ENCODE measurements around the gene CEP131.

The CEP131 gene

GRCh38 chr17:81187586-81188490 lies 34.9 kb downstream of the CEP131 start:
- peaks cover 8% of the 10 kb centered on the region for H3K36me3 ChIP-seq (ENCODE audit: control insufficient read depth, insufficient read depth, low read length)
- DNase-seq (ENCODE audit: extremely low read depth, insufficient read length): no peak
- no peak overlapping the region for H3K4me3 ChIP-seq (replicated peaks; ENCODE audit: low read depth, low read length)
- TF ChIP-seq CTCF (IDR thresholded peaks at IDR 0.05; ENCODE audit: insufficient read depth, low read length, poor library complexity, severe bottlenecking): no peak
- H3K27me3 ChIP-seq (replicated peaks; ENCODE audit: control insufficient read depth, insufficient read depth, low read length): no peaks in the 10 kb centered on the region

- no peak for DNase-seq (ENCODE audit: extremely low read depth, insufficient read length)
- no peaks in the 10 kb centered on the region for H3K27me3 ChIP-seq (replicated peaks; ENCODE audit: control insufficient read depth, insufficient read depth, low read length)
- no peak overlapping the region for H3K4me3 ChIP-seq (replicated peaks; ENCODE audit: low read depth, low read length)
- H3K36me3 ChIP-seq (ENCODE audit: control insufficient read depth, insufficient read depth, low read length): peaks cover 8% of the 10 kb centered on the region
- no peak for TF ChIP-seq CTCF (IDR thresholded peaks at IDR 0.05; ENCODE audit: insufficient read depth, low read length, poor library complexity, severe bottlenecking)
Observed at GRCh38 chr17:81187120-81187519, 35.6 kb downstream of the CEP131 start.

GRCh38 chr17:81186203-81186602 lies 36.6 kb downstream of the CEP131 start:
- no peak overlapping the region for H3K4me3 ChIP-seq (replicated peaks; ENCODE audit: low read depth, low read length)
- H3K36me3 ChIP-seq (ENCODE audit: control insufficient read depth, insufficient read depth, low read length): peaks cover 8% of the 10 kb centered on the region
- no peak for DNase-seq (ENCODE audit: extremely low read depth, insufficient read length)
- no peaks in the 10 kb centered on the region for H3K27me3 ChIP-seq (replicated peaks; ENCODE audit: control insufficient read depth, insufficient read depth, low read length)
- no peak for TF ChIP-seq CTCF (IDR thresholded peaks at IDR 0.05; ENCODE audit: insufficient read depth, low read length, poor library complexity, severe bottlenecking)

- Histone ChIP-seq H3K36me3 (ENCODE audit: control insufficient read depth, insufficient read depth, low read length) (peaks cover 3% of the 10 kb centered on the region), H3K27me3 (replicated peaks; ENCODE audit: control insufficient read depth, insufficient read depth, low read length) (no peaks in the 10 kb centered on the region), H3K4me3 (replicated peaks; ENCODE audit: low read depth, low read length) (no peak overlapping the region)
- DNase-seq (ENCODE audit: extremely low read depth, insufficient read length): no peak
- no peak for TF ChIP-seq CTCF (IDR thresholded peaks at IDR 0.05; ENCODE audit: insufficient read depth, low read length, poor library complexity, severe bottlenecking)
Observed at GRCh38 chr17:81184555-81184954, 38.2 kb downstream of the CEP131 start.

- H3K27me3 ChIP-seq (replicated peaks; ENCODE audit: control insufficient read depth, insufficient read depth, low read length): no peaks in the 10 kb centered on the region
Observed at GRCh38 chr17:81183807-81184206, 39.0 kb downstream of the CEP131 start.

More at GRCh38 chr17:81183807-81184206, 39.0 kb downstream of the CEP131 start:
- DNase-seq (ENCODE audit: extremely low read depth, insufficient read length): no peak
- TF ChIP-seq CTCF (IDR thresholded peaks at IDR 0.05; ENCODE audit: insufficient read depth, low read length, poor library complexity, severe bottlenecking): no peak
- Histone ChIP-seq H3K36me3 (ENCODE audit: control insufficient read depth, insufficient read depth, low read length) (no peaks in the 10 kb centered on the region), H3K4me3 (replicated peaks; ENCODE audit: low read depth, low read length) (no peak overlapping the region)

Data from GM06990 (cell line).